Activated B cell treated with CpG ODN at 0.5 μM for 24 hours (primary cell): ENCODE data around the gene SLC6A17. TPM values are rescaled to one million over a fixed set of nuclear protein-coding genes. Genes with fewer than 3 reads are reported as not detected.

Experiments
- ATAC-seq: fragments of 200-7000 bp; cut with Tn5 transposase; one replicate; pipeline ENCODE4 v1.10.0; 2021; ENCODE audit warnings: low read depth, mild to moderate bottlenecking, moderate library complexity
- CTCF ChIA-PET: fragments of 350-600 bp; sonication (Branson Sonifier 250); formaldehyde crosslinking; loops from one replicate; lab custom pipeline; 2021; ENCODE audit warnings: antibody characterized with exemption; lab: Charles Lee
- POLR2A ChIA-PET: fragments of 350-600 bp; sonication (Branson Sonifier 250); formaldehyde crosslinking; loops from one replicate; lab custom pipeline; 2021; ENCODE audit warnings: antibody characterized with exemption; lab: Charles Lee
- DNase-seq: peaks from one replicate; pipeline ENCODE4 v3.0.0; 2022
- H3K27ac Mint-ChIP-seq: one replicate; pipeline ENCODE4 v1.8.0; 2020; ENCODE audit warnings: mixed read lengths
- H3K27me3 Mint-ChIP-seq: one replicate; pipeline ENCODE4 v1.8.0; 2021; ENCODE audit warnings: mixed read lengths
- H3K36me3 Mint-ChIP-seq: one replicate; pipeline ENCODE4 v1.8.0; 2021; ENCODE audit warnings: low read depth, mixed read lengths
- H3K4me1 Mint-ChIP-seq: one replicate; pipeline ENCODE4 v1.8.0; 2021; ENCODE audit warnings: mixed read lengths
- H3K4me3 Mint-ChIP-seq: one replicate; pipeline ENCODE4 v1.8.0; 2020; ENCODE audit warnings: mild to moderate bottlenecking, mixed read lengths
- H3K9me3 Mint-ChIP-seq: one replicate; pipeline ENCODE4 v1.8.0; 2020; ENCODE audit warnings: mixed read lengths
- CTCF ChIP-seq: fragments of 200-600 bp; IDR thresholded peaks from one replicate; pipeline ENCODE4 v1.8.0; 2022; ENCODE audit warnings: antibody characterized with exemption, mild to moderate bottlenecking
- intact Hi-C: fragments of 100-400 bp; cut with micrococcal nuclease; formaldehyde crosslinking; loops from one replicate; pipeline ENCODE4 v1.15.1; 2024
- total RNA-seq: library from RNA; stranded (reverse); gene quantifications from 2 replicates; pipeline ENCODE4 v1.2.3, GENCODE V29; 2022

Gene SLC6A17
- total RNA-seq, 1 donor from 2014 or later, result not detected

GRCh38 chr1:110111081-110111480 lies 39.2 kb upstream of the SLC6A17 start:
- TF ChIP-seq CTCF, result no peak
- Mint-ChIP-seq H3K4me1 (no peaks in the 10 kb centered on the region), H3K27me3 (peaks cover 28% of the 10 kb centered on the region), H3K9me3 (no peaks in the 10 kb centered on the region), H3K36me3 (no peaks in the 10 kb centered on the region), H3K27ac (no peak overlapping the region), H3K4me3 (no peak overlapping the region)
- intact Hi-C loops, result no loop called here
- ChIA-PET POLR2A (interaction anchor here (0.7 kb wide), 1 partner anchor 1468 kb away, joined by 3 read pairs; no protein-coding TSS in a partner anchor), CTCF (no interaction called here)
- DNase-seq (no peak), ATAC-seq (no peak)

GRCh38 chr1:110112143-110112542 lies 38.2 kb upstream of the SLC6A17 start, which contains the start of gene UBL4B:
TSS of gene UBL4B (plus strand) at chr1:110112443. CDS start at chr1:110112535, 92 bp downstream.
- Mint-ChIP-seq H3K36me3 (no peaks in the 10 kb centered on the region), H3K4me1 (no peaks in the 10 kb centered on the region), H3K27me3 (peaks cover 35% of the 10 kb centered on the region), H3K27ac (no peak within 1 kb of the TSS), H3K9me3 (no peaks in the 10 kb centered on the region), H3K4me3 (no peak within 1 kb of the TSS)
- DNase-seq, result no peak
- no peak for TF ChIP-seq CTCF
- POLR2A ChIA-PET, result no interaction called here
- intact Hi-C loops, result no loop called here
- no peak for ATAC-seq
- CTCF ChIA-PET, result no interaction called here

- ATAC-seq, result no peak
- intact Hi-C loops, result no loop called here
- CTCF ChIA-PET, result no interaction called here
- Mint-ChIP-seq H3K36me3 (no peaks in the 10 kb centered on the region), H3K9me3 (no peaks in the 10 kb centered on the region), H3K4me3 (no peak overlapping the region), H3K4me1 (no peaks in the 10 kb centered on the region), H3K27ac (no peak overlapping the region), H3K27me3 (peaks cover 38% of the 10 kb centered on the region)
- DNase-seq, result no peak
- TF ChIP-seq CTCF, result no peak
- POLR2A ChIA-PET, result no interaction called here
Measured at GRCh38 chr1:110112656-110113055, 37.6 kb upstream of the SLC6A17 start.

GRCh38 chr1:110113551-110113950 lies 36.7 kb upstream of the SLC6A17 start:
- no peak for TF ChIP-seq CTCF
- H3K27me3 Mint-ChIP-seq, result peaks cover 39% of the 10 kb centered on the region
- no peaks in the 10 kb centered on the region for H3K36me3 Mint-ChIP-seq
- no peak overlapping the region for H3K27ac Mint-ChIP-seq
- no peak overlapping the region for H3K4me3 Mint-ChIP-seq
- intact Hi-C loops, result no loop called here
- POLR2A ChIA-PET, result no interaction called here
- H3K9me3 Mint-ChIP-seq, result no peaks in the 10 kb centered on the region
- no peak for ATAC-seq
- CTCF ChIA-PET, result interaction anchor here (0.6 kb wide), 1 partner anchor 33 kb away, joined by 3 read pairs; no protein-coding TSS in a partner anchor
- DNase-seq, result no peak
- H3K4me1 Mint-ChIP-seq, result no peaks in the 10 kb centered on the region

- ChIA-PET CTCF (no interaction called here), POLR2A (no interaction called here)
- Mint-ChIP-seq H3K36me3 (no peaks in the 10 kb centered on the region), H3K9me3 (no peaks in the 10 kb centered on the region), H3K27me3 (peaks cover 43% of the 10 kb centered on the region), H3K4me3 (no peak overlapping the region), H3K27ac (no peak overlapping the region), H3K4me1 (no peaks in the 10 kb centered on the region)
- DNase-seq, result no peak
- intact Hi-C loops, result no loop called here
- no peak for ATAC-seq
- TF ChIP-seq CTCF, result no peak
Measured at GRCh38 chr1:110114173-110114572, 36.1 kb upstream of the SLC6A17 start.
